WTC11 (cell line): ENCODE data around the gene HOXB1. TPM values are rescaled to one million over a fixed set of nuclear protein-coding genes. Genes with fewer than 3 reads are reported as not detected.

Experiments used
- ATAC-seq: fragments of 200-7000 bp; cut with Tn5 transposase; 2 replicates; pipeline ENCODE4 v1.10.0; 2021; ENCODE audit warnings: mild to moderate bottlenecking, moderate library complexity
- CTCF ChIA-PET: fragments of 300-600 bp; sonication (Branson Sonifier 250); formaldehyde crosslinking; loops from one replicate; lab custom pipeline; 2021; ENCODE audit warnings: antibody characterized with exemption; lab: Charles Lee
- POLR2A ChIA-PET: fragments of 350-600 bp; sonication (Branson Sonifier 250); formaldehyde crosslinking; loops from one replicate; lab custom pipeline; 2021; ENCODE audit warnings: antibody characterized with exemption; lab: Charles Lee
- DNase-seq: peaks from one replicate; pipeline ENCODE4 v3.0.0; 2021; ENCODE audit warnings: low spot score
- H3K27ac Mint-ChIP-seq: 2 replicates; pipeline ENCODE4 v1.8.0; 2021; ENCODE audit warnings: mixed read lengths
- H3K27me3 Mint-ChIP-seq: 2 replicates; pipeline ENCODE4 v1.8.0; 2021; ENCODE audit warnings: low read depth, mild to moderate bottlenecking, moderate library complexity, mixed read lengths
- H3K36me3 Mint-ChIP-seq: 2 replicates; pipeline ENCODE4 v1.8.0; 2021; ENCODE audit warnings: mixed read lengths
- H3K4me1 Mint-ChIP-seq: 2 replicates; pipeline ENCODE4 v1.8.0; 2022; ENCODE audit warnings: mixed read lengths
- H3K4me3 Mint-ChIP-seq: 2 replicates; pipeline ENCODE4 v1.8.0; 2021; ENCODE audit warnings: mild to moderate bottlenecking, moderate library complexity, mixed read lengths
- H3K9me3 Mint-ChIP-seq: 2 replicates; pipeline ENCODE4 v1.8.0; 2021; ENCODE audit warnings: mixed read lengths
- CREM ChIP-seq: sonication (generic); formaldehyde crosslinking; IDR thresholded peaks from 2 replicates; pipeline ENCODE4 v1.8.1; 2022; ENCODE audit warnings: mild to moderate bottlenecking, missing genetic modification reagents, moderate library complexity
- ELF4 ChIP-seq: sonication (generic); formaldehyde crosslinking; IDR thresholded peaks from 2 replicates; pipeline ENCODE4 v1.8.1; 2022; ENCODE audit warnings: low read depth, mild to moderate bottlenecking, moderate library complexity, missing genetic modification reagents
- FOXP1 ChIP-seq: sonication (generic); formaldehyde crosslinking; IDR thresholded peaks from 2 replicates; pipeline ENCODE4 v1.8.0; 2022; ENCODE audit warnings: missing genetic modification reagents, mild to moderate bottlenecking, moderate library complexity, borderline replicate concordance
- GABPB1 ChIP-seq: sonication (generic); formaldehyde crosslinking; IDR thresholded peaks from 2 replicates; pipeline ENCODE4 v1.8.1; 2023; ENCODE audit warnings: mild to moderate bottlenecking, missing genetic modification reagents
- GRHL2 ChIP-seq: fragments of 250-450 bp; sonication (Bioruptor Pico); IDR thresholded peaks from 2 replicates; pipeline ENCODE4 v1.8.0; 2022; ENCODE audit warnings: mild to moderate bottlenecking, moderate library complexity; ENCODE audit not compliant: insufficient replicate concordance, severe bottlenecking
- KAT7 ChIP-seq: sonication (generic); formaldehyde crosslinking; IDR thresholded peaks from 2 replicates; pipeline ENCODE4 v1.8.1; 2023; ENCODE audit warnings: missing genetic modification reagents, mild to moderate bottlenecking, borderline replicate concordance
- NR3C1 ChIP-seq: sonication (generic); formaldehyde crosslinking; conservative IDR thresholded peaks from 2 replicates; pipeline ENCODE4 v1.8.1; 2023; ENCODE audit warnings: low read depth, mild to moderate bottlenecking, missing genetic modification reagents
- RORB ChIP-seq: fragments of 250-450 bp; sonication (Bioruptor Pico); IDR thresholded peaks from 2 replicates; pipeline ENCODE4 v1.9.0; 2021; ENCODE audit warnings: mild to moderate bottlenecking
- SMAD3 ChIP-seq: sonication (generic); formaldehyde crosslinking; IDR thresholded peaks from 2 replicates; pipeline ENCODE4 v1.8.0; 2022; ENCODE audit warnings: missing genetic modification reagents, mild to moderate bottlenecking, borderline replicate concordance
- SOX15 ChIP-seq: fragments of 250-450 bp; sonication (Bioruptor Pico); IDR thresholded peaks from 2 replicates; pipeline ENCODE4 v1.9.0; 2021; ENCODE audit warnings: mild to moderate bottlenecking
- ZNF121 ChIP-seq: sonication (generic); formaldehyde crosslinking; IDR thresholded peaks from 2 replicates; pipeline ENCODE4 v1.8.0; 2023; ENCODE audit warnings: missing genetic modification reagents
- ZNF416 ChIP-seq: fragments of 250-450 bp; sonication (Bioruptor Pico); IDR thresholded peaks from 2 replicates; pipeline ENCODE4 v1.9.0; 2021; ENCODE audit warnings: mild to moderate bottlenecking, inconsistent platforms
- ZNF423 ChIP-seq: fragments of 250-450 bp; sonication (Bioruptor Pico); IDR thresholded peaks from 2 replicates; pipeline ENCODE4 v2.1.2; 2022; ENCODE audit warnings: mild to moderate bottlenecking, moderate library complexity
- total RNA-seq: library from RNA; stranded (reverse); gene quantifications from 3 replicates; pipeline ENCODE4 v1.2.3, GENCODE V29; 2021
- TF ChIP-seq, protein P1 (sequence below): sonication (generic); formaldehyde crosslinking; IDR thresholded peaks from 2 replicates; pipeline ENCODE4 v1.8.1; 2022; ENCODE audit warnings: missing genetic modification reagents, borderline replicate concordance
- TF ChIP-seq, protein P2 (sequence below): sonication (generic); formaldehyde crosslinking; IDR thresholded peaks from 2 replicates; pipeline ENCODE4 v1.8.0; 2023; ENCODE audit warnings: missing genetic modification reagents, mild to moderate bottlenecking, borderline replicate concordance
- TF ChIP-seq, protein P3 (sequence below): fragments of 250-450 bp; sonication (Bioruptor Pico); conservative IDR thresholded peaks from 2 replicates; pipeline ENCODE4 v1.9.0; 2021; ENCODE audit warnings: mild to moderate bottlenecking
- TF ChIP-seq, protein P4 (sequence below): sonication (generic); formaldehyde crosslinking; IDR thresholded peaks from 2 replicates; pipeline ENCODE4 v1.8.1; 2022; ENCODE audit warnings: mild to moderate bottlenecking, missing genetic modification reagents, moderate library complexity, borderline replicate concordance
- TF ChIP-seq, protein P5 (sequence below): fragments of 250-450 bp; sonication (Bioruptor Pico); IDR thresholded peaks from 2 replicates; pipeline ENCODE4 v1.9.0; 2021; ENCODE audit warnings: mild to moderate bottlenecking
- TF ChIP-seq, protein P6 (sequence below): fragments of 250-450 bp; sonication (Bioruptor Pico); IDR thresholded peaks from 2 replicates; pipeline ENCODE4 v1.9.0; 2021; ENCODE audit warnings: moderate library complexity, mild to moderate bottlenecking, inconsistent platforms, borderline replicate concordance
- TF ChIP-seq, protein P7 (sequence below): sonication (generic); formaldehyde crosslinking; IDR thresholded peaks from 2 replicates; pipeline ENCODE4 v1.8.0; 2022; ENCODE audit warnings: mild to moderate bottlenecking, missing genetic modification reagents

HOXB1 gene
- total RNA-seq, 1 experiment from 2014 or later: 0.63 TPM

DNA sequence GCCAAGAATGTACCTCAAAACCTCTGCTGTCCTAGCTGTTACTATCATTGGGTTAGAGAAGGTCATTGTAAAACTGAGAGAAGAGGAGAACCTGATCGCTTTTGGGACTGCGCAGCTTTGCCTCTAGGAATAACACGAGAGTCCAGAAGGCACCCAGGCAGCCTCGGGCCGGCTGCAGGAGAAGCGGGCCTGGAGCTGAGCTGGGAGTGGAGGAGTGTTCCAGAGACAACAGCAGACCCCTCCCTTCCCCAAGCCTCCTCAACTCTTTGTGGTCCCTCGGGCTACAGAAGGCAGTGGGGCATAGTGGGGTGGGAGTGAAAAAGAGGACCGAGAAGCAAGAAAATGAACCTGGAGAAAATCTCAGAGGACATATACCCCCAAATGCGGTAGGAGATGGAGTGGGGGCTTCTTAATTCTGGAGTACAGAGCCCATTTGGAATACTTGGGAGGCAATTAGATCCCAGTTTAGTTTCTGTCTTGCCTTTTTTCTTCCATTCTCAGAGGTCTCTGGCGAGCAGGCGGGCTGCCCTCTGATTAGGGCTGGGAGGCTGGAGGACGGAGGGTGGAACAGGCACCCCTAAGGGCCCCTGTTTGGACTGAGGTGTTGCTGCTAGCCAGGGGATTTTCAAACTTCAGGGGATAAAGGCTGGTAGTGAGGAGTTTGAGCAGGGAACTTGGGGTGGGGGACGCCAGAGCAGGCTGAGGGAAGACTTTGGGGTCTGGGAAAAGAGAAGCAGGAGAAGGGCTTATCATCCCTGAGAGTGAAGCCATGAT, 27.4 kb upstream of the HOXB1 start:
- Mint-ChIP-seq H3K9me3 (no peaks in the 10 kb centered on the region), H3K4me1 (peaks cover 32% of the 10 kb centered on the region), H3K27ac (no peak overlapping the region), H3K27me3 (peaks cover 100% of the 10 kb centered on the region; the same call in 1 of the 2 replicates), H3K4me3 (no peak overlapping the region), H3K36me3 (no peaks in the 10 kb centered on the region)
- TF ChIP-seq KAT7 (CRISPR knock-in tag) (no peak), SOX15 (no peak), GRHL2 (no peak), NR3C1 (CRISPR knock-in tag) (no peak), ZNF121 (CRISPR knock-in tag) (no peak), GABPB1 (CRISPR knock-in tag) (no peak), ELF4 (CRISPR knock-in tag) (no peak), ZNF416 (no peak), FOXP1 (CRISPR knock-in tag) (no peak), CREM (CRISPR knock-in tag) (no peak), ZNF423 (CRISPR knock-in tag) (no peak), SMAD3 (no peak), RORB (CRISPR knock-in tag) (no peak)
- TF ChIP-seq, protein P1, sequence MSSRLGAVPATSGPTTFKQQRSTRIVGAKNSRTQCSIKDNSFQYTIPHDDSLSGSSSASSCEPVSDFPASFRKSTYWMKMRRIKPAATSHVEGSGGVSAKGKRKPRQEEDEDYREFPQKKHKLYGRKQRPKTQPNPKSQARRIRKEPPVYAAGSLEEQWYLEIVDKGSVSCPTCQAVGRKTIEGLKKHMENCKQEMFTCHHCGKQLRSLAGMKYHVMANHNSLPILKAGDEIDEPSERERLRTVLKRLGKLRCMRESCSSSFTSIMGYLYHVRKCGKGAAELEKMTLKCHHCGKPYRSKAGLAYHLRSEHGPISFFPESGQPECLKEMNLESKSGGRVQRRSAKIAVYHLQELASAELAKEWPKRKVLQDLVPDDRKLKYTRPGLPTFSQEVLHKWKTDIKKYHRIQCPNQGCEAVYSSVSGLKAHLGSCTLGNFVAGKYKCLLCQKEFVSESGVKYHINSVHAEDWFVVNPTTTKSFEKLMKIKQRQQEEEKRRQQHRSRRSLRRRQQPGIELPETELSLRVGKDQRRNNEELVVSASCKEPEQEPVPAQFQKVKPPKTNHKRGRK: no peak
- TF ChIP-seq, protein P2, sequence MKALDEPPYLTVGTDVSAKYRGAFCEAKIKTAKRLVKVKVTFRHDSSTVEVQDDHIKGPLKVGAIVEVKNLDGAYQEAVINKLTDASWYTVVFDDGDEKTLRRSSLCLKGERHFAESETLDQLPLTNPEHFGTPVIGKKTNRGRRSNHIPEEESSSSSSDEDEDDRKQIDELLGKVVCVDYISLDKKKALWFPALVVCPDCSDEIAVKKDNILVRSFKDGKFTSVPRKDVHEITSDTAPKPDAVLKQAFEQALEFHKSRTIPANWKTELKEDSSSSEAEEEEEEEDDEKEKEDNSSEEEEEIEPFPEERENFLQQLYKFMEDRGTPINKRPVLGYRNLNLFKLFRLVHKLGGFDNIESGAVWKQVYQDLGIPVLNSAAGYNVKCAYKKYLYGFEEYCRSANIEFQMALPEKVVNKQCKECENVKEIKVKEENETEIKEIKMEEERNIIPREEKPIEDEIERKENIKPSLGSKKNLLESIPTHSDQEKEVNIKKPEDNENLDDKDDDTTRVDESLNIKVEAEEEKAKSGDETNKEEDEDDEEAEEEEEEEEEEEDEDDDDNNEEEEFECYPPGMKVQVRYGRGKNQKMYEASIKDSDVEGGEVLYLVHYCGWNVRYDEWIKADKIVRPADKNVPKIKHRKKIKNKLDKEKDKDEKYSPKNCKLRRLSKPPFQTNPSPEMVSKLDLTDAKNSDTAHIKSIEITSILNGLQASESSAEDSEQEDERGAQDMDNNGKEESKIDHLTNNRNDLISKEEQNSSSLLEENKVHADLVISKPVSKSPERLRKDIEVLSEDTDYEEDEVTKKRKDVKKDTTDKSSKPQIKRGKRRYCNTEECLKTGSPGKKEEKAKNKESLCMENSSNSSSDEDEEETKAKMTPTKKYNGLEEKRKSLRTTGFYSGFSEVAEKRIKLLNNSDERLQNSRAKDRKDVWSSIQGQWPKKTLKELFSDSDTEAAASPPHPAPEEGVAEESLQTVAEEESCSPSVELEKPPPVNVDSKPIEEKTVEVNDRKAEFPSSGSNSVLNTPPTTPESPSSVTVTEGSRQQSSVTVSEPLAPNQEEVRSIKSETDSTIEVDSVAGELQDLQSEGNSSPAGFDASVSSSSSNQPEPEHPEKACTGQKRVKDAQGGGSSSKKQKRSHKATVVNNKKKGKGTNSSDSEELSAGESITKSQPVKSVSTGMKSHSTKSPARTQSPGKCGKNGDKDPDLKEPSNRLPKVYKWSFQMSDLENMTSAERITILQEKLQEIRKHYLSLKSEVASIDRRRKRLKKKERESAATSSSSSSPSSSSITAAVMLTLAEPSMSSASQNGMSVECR (CRISPR knock-in tag): no peak
- TF ChIP-seq, protein P3, sequence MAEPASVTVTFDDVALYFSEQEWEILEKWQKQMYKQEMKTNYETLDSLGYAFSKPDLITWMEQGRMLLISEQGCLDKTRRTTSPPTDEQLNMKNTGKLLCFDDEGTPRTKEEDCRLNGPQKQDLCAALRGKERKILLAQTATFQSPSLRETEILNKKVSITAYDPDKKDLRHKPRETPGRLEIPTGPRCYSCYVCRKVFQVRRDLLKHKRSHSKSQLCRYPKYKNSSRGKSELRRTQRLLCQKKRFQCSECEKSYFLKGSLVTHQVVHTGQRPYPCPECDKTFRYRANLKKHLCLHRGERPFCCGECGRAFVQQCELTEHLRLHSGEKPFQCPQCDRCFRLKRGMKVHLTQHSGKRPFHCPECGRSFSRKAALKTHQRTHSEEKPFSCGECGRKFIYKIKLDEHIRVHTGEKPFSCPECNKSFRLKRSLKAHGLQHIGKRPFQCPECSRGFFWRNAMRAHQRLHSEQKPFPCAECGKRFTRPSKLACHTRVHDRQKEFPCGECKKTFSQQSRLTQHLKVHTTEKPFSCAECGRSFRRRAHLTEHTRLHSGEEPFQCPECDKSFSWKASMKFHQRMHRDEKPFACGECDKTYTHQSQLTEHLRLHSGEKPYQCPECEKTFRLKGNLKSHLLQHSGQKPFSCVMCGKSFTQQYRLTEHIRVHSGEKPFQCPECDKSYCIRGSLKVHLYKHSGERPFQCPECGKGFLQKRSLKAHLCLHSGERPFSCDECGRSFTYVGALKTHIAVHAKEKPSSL (CRISPR knock-in tag): no peak
- TF ChIP-seq, protein P4, sequence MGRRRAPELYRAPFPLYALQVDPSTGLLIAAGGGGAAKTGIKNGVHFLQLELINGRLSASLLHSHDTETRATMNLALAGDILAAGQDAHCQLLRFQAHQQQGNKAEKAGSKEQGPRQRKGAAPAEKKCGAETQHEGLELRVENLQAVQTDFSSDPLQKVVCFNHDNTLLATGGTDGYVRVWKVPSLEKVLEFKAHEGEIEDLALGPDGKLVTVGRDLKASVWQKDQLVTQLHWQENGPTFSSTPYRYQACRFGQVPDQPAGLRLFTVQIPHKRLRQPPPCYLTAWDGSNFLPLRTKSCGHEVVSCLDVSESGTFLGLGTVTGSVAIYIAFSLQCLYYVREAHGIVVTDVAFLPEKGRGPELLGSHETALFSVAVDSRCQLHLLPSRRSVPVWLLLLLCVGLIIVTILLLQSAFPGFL: no peak
- TF ChIP-seq, protein P5, sequence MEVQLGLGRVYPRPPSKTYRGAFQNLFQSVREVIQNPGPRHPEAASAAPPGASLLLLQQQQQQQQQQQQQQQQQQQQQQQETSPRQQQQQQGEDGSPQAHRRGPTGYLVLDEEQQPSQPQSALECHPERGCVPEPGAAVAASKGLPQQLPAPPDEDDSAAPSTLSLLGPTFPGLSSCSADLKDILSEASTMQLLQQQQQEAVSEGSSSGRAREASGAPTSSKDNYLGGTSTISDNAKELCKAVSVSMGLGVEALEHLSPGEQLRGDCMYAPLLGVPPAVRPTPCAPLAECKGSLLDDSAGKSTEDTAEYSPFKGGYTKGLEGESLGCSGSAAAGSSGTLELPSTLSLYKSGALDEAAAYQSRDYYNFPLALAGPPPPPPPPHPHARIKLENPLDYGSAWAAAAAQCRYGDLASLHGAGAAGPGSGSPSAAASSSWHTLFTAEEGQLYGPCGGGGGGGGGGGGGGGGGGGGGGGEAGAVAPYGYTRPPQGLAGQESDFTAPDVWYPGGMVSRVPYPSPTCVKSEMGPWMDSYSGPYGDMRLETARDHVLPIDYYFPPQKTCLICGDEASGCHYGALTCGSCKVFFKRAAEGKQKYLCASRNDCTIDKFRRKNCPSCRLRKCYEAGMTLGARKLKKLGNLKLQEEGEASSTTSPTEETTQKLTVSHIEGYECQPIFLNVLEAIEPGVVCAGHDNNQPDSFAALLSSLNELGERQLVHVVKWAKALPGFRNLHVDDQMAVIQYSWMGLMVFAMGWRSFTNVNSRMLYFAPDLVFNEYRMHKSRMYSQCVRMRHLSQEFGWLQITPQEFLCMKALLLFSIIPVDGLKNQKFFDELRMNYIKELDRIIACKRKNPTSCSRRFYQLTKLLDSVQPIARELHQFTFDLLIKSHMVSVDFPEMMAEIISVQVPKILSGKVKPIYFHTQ: no peak
- TF ChIP-seq, protein P6, sequence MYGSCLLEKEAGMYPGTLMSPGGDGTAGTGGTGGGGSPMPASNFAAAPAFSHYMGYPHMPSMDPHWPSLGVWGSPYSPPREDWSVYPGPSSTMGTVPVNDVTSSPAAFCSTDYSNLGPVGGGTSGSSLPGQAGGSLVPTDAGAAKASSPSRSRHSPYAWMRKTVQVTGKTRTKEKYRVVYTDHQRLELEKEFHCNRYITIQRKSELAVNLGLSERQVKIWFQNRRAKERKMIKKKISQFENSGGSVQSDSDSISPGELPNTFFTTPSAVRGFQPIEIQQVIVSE (CRISPR knock-in tag): no peak
- TF ChIP-seq, protein P7, sequence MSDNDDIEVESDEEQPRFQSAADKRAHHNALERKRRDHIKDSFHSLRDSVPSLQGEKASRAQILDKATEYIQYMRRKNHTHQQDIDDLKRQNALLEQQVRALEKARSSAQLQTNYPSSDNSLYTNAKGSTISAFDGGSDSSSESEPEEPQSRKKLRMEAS: no peak
- ATAC-seq (no peak), DNase-seq (no peak)
- POLR2A ChIA-PET: interaction anchor here (0.9 kb wide), 1 partner anchor 57 kb away, joined by 3 read pairs; no protein-coding TSS in a partner anchor
- CTCF ChIA-PET: no interaction called here
